Measurements from ENCODE around the gene KIF25. TPM values are rescaled to one million over a fixed set of nuclear protein-coding genes. Genes with fewer than 3 reads are reported as not detected.

KIF25 gene
- total RNA-seq, 1 experiment from 2014 or later: 0.39 TPM

GRCh38 chr6:168058691-168059551 lies 61.5 kb downstream of the KIF25 start:
- POLR2A ChIA-PET (ENCODE audit: low non-redundant PET): no interaction called here
- intact Hi-C loops (cut with micrococcal nuclease; ENCODE audit: unreplicated experiment): loop anchor here (10.0 kb wide), 1 partner anchor 154 kb away; no protein-coding TSS in a partner anchor
- DNase-seq (ENCODE audit: low spot score): peak; percentile 25
- CTCF ChIA-PET: no interaction called here
- BruUV-seq (replicated peaks): no TSS peak
- no peaks in the 10 kb centered on the region for H3K36me3 ChIP-seq (ENCODE audit: insufficient read depth, low read length, poor library complexity, severe bottlenecking)
- no peaks in the 10 kb centered on the region for H3K4me1 ChIP-seq (ENCODE audit: insufficient read depth, low read length, poor library complexity, severe bottlenecking)
- H3K4me3 ChIP-seq (ENCODE audit: low read depth, low read length, poor library complexity, severe bottlenecking): no peak overlapping the region
- no peaks in the 10 kb centered on the region for H3K9me3 ChIP-seq (ENCODE audit: low read depth, low read length, poor library complexity, severe bottlenecking)
- no peaks in the 10 kb centered on the region for H3K27me3 ChIP-seq (replicated peaks; ENCODE audit: insufficient read depth, low read depth, low read length, poor library complexity)
- H3K27ac ChIP-seq (ENCODE audit: low read depth, low read length, poor library complexity, severe bottlenecking): no peak overlapping the region
- TF ChIP-seq CTCF (conservative IDR thresholded peaks at IDR 0.05; ENCODE audit: low read depth, low read length) (no peak), EZH2 (IDR thresholded peaks at IDR 0.05; ENCODE audit: borderline replicate concordance, low read depth, low read length, poor library complexity, severe bottlenecking) (no peak)

GRCh38 chr6:168060521-168060931 lies 63.1 kb downstream of the KIF25 start:
- ChIA-PET CTCF (no interaction called here), POLR2A (ENCODE audit: low non-redundant PET) (interaction anchor here (0.7 kb wide), 1 partner anchor 7 kb away, joined by 5 read pairs; no protein-coding TSS in a partner anchor)
- intact Hi-C loops (cut with micrococcal nuclease; ENCODE audit: unreplicated experiment): loop anchor here (2.0 kb wide), 1 partner anchor 296 kb away; no protein-coding TSS in a partner anchor
- no peaks in the 10 kb centered on the region for H3K9me3 ChIP-seq (ENCODE audit: low read depth, low read length, poor library complexity, severe bottlenecking)
- H3K4me3 ChIP-seq (ENCODE audit: low read depth, low read length, poor library complexity, severe bottlenecking): no peak overlapping the region
- no peaks in the 10 kb centered on the region for H3K4me1 ChIP-seq (ENCODE audit: insufficient read depth, low read length, poor library complexity, severe bottlenecking)
- no peaks in the 10 kb centered on the region for H3K36me3 ChIP-seq (ENCODE audit: insufficient read depth, low read length, poor library complexity, severe bottlenecking)
- no peaks in the 10 kb centered on the region for H3K27me3 ChIP-seq (replicated peaks; ENCODE audit: insufficient read depth, low read depth, low read length, poor library complexity)
- no peak overlapping the region for H3K27ac ChIP-seq (ENCODE audit: low read depth, low read length, poor library complexity, severe bottlenecking)
- DNase-seq (ENCODE audit: low spot score): peak; percentile 49
- TF ChIP-seq CTCF (conservative IDR thresholded peaks at IDR 0.05; ENCODE audit: low read depth, low read length): peak; percentile 48
- no peak for TF ChIP-seq EZH2 (IDR thresholded peaks at IDR 0.05; ENCODE audit: borderline replicate concordance, low read depth, low read length, poor library complexity, severe bottlenecking)
- BruUV-seq (replicated peaks): no TSS peak

- TF ChIP-seq EZH2 (IDR thresholded peaks at IDR 0.05; ENCODE audit: borderline replicate concordance, low read depth, low read length, poor library complexity, severe bottlenecking) (no peak), CTCF (conservative IDR thresholded peaks at IDR 0.05; ENCODE audit: low read depth, low read length) (no peak)
- POLR2A ChIA-PET (ENCODE audit: low non-redundant PET): interaction anchor here (0.7 kb wide), 1 partner anchor 8 kb away, joined by 5 read pairs; no protein-coding TSS in a partner anchor
- no peaks in the 10 kb centered on the region for H3K27me3 ChIP-seq (replicated peaks; ENCODE audit: insufficient read depth, low read depth, low read length, poor library complexity)
- H3K27ac ChIP-seq (ENCODE audit: low read depth, low read length, poor library complexity, severe bottlenecking): no peak overlapping the region
- H3K36me3 ChIP-seq (ENCODE audit: insufficient read depth, low read length, poor library complexity, severe bottlenecking): no peaks in the 10 kb centered on the region
- BruUV-seq (replicated peaks): no TSS peak
- DNase-seq (ENCODE audit: low spot score): no peak
- no peak overlapping the region for H3K4me3 ChIP-seq (ENCODE audit: low read depth, low read length, poor library complexity, severe bottlenecking)
- no peaks in the 10 kb centered on the region for H3K9me3 ChIP-seq (ENCODE audit: low read depth, low read length, poor library complexity, severe bottlenecking)
- intact Hi-C loops (cut with micrococcal nuclease; ENCODE audit: unreplicated experiment): loop anchor here (2.0 kb wide), 1 partner anchor 295 kb away; no protein-coding TSS in a partner anchor
- CTCF ChIA-PET: no interaction called here
- H3K4me1 ChIP-seq (ENCODE audit: insufficient read depth, low read length, poor library complexity, severe bottlenecking): no peaks in the 10 kb centered on the region
Measured at GRCh38 chr6:168061269-168062210, 64.1 kb downstream of the KIF25 start.
